ENCODE data around the gene ACSL1. TPM values are rescaled to one million over a fixed set of nuclear protein-coding genes. Genes with fewer than 3 reads are reported as not detected.
A peak's percentile ranks its signal among the peaks of the same experiment; 100 is the strongest.

Gene ACSL1
- total RNA-seq, 4 donors from 2014 or later: 48.5 to 98.8 (median 55.3) TPM

- Histone ChIP-seq H3K27ac (peak overlapping the region; percentile 16 to 93 (median 88)), H3K4me3 (peak overlapping the region; percentile 51 to 88), H3K4me1 (peaks cover 0 to 34% (median 9%) of the 10 kb centered on the region in 3 donors), H3K9me3 (no peaks in the 10 kb centered on the region), H3K27me3 (no peaks in the 10 kb centered on the region), H3K36me3 (no peaks in the 10 kb centered on the region)
- ATAC-seq: peak; percentile 61
- WGBS, 2 donors (ENCODE audit: low coverage in 1 of 2): 0% methylated on average over 4 of the region's 92 CpGs; no CpG with 5 or more reads in 1 of the 2 donors
- TF ChIP-seq CTCF (IDR thresholded peaks at IDR 0.05) (no peak), EP300 (IDR thresholded peaks at IDR 0.05) (no peak), POLR2A (IDR thresholded peaks at IDR 0.05) (no peak), POLR2AphosphoS5 (IDR thresholded peaks at IDR 0.05) (no peak)
These were observed 450 bp downstream of the ACSL1 start for GRCh38 chr4:184825141-184825895.

GRCh38 chr4:184824776-184825084 is 1.0 kb downstream of the ACSL1 start:
- Histone ChIP-seq H3K9me3 (no peaks in the 10 kb centered on the region), H3K36me3 (no peaks in the 10 kb centered on the region), H3K27me3 (no peaks in the 10 kb centered on the region), H3K27ac (peak overlapping the region in 3 of 4 donors; percentile 85 to 93 (median 92)), H3K4me3 (peak overlapping the region; percentile 51 to 88), H3K4me1 (peaks cover 0 to 39% (median 9%) of the 10 kb centered on the region in 3 donors)
- 34 to 43% methylated on average over 6 of the region's 6 CpGs for WGBS, 2 donors (ENCODE audit: low coverage in 1 of 2)
- ATAC-seq: no peak
- TF ChIP-seq CTCF (IDR thresholded peaks at IDR 0.05): no peak
- TF ChIP-seq EP300 (IDR thresholded peaks at IDR 0.05): no peak
- no peak for TF ChIP-seq POLR2A (IDR thresholded peaks at IDR 0.05)
- TF ChIP-seq POLR2AphosphoS5 (IDR thresholded peaks at IDR 0.05): no peak

- Histone ChIP-seq H3K36me3 (no peaks in the 10 kb centered on the region), H3K4me3 (peak overlapping the region in 1 of 2 donors; percentile 88), H3K27ac (peak overlapping the region in 1 of 4 donors; percentile 85), H3K4me1 (peaks cover 0 to 39% (median 9%) of the 10 kb centered on the region in 3 donors), H3K27me3 (no peaks in the 10 kb centered on the region), H3K9me3 (no peaks in the 10 kb centered on the region)
- TF ChIP-seq CTCF (IDR thresholded peaks at IDR 0.05) (no peak), POLR2AphosphoS5 (IDR thresholded peaks at IDR 0.05) (no peak), EP300 (IDR thresholded peaks at IDR 0.05) (no peak), POLR2A (IDR thresholded peaks at IDR 0.05) (no peak)
- ATAC-seq: no peak
- 94% methylated on average over 7 to 11 of the region's 13 CpGs for WGBS, 2 donors (ENCODE audit: low coverage in 1 of 2)
These were observed 1.5 kb downstream of the ACSL1 start for GRCh38 chr4:184824081-184824775.

- Histone ChIP-seq H3K27me3 (no peaks in the 10 kb centered on the region), H3K36me3 (no peaks in the 10 kb centered on the region), H3K27ac (no peak overlapping the region), H3K4me1 (peaks cover 0 to 39% (median 9%) of the 10 kb centered on the region in 3 donors), H3K4me3 (no peak overlapping the region), H3K9me3 (no peaks in the 10 kb centered on the region)
- 94 to 100% methylated on average over 2 of the region's 2 CpGs for WGBS, 2 donors (ENCODE audit: low coverage in 1 of 2)
- no peak for ATAC-seq
- TF ChIP-seq CTCF (IDR thresholded peaks at IDR 0.05) (no peak), EP300 (IDR thresholded peaks at IDR 0.05) (no peak), POLR2AphosphoS5 (IDR thresholded peaks at IDR 0.05) (no peak), POLR2A (IDR thresholded peaks at IDR 0.05) (no peak)
These were observed 2.8 kb downstream of the ACSL1 start for GRCh38 chr4:184823014-184823413.
